Measurements from ENCODE around the gene ADAM10.
A peak's percentile ranks its signal among the peaks of the same experiment; 100 is the strongest.

Gene ADAM10

DNA sequence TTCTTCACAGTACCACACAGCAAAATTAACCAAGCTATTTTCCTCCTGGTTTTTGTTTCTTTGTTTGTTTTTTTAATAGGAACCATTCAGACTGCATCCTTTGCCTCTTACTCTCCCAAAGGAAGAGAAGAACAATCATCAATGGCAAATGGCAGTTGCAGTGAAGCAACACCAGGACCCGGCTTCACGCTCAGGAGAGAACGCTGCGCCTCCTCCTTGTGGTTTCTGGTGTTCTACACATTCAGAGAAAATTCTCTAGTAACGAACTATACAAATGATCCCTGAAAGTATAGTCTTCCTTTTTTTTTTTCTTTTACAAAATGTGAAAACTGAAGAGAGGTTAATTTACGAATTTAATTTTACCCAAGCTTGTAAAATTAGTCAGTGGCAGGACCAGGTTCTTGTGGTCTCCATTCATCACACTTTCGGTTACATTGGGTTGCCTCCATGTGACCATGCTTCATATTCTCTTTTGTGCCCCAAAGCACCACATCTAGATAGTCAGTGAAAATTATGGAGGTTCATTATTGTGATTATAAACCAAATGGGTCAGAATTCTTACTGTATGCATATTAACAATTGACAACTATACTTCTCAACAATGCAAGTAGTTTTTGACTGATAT, 11.0 kb upstream of the ADAM10 start:
- ChIA-PET POLR2A (interaction anchor here (0.9 kb wide), 1 partner anchor 11 kb away, joined by 3 read pairs; the partner anchor contains the start of gene MINDY2), CTCF (interaction anchor here (1.0 to 3.0 kb wide), 7 partner anchors 10 to 532 kb away, joined by 3 to 17 read pairs (median 7); partner anchors contain the start of genes ADAM10 and MINDY2)
- TF ChIP-seq, protein P1, sequence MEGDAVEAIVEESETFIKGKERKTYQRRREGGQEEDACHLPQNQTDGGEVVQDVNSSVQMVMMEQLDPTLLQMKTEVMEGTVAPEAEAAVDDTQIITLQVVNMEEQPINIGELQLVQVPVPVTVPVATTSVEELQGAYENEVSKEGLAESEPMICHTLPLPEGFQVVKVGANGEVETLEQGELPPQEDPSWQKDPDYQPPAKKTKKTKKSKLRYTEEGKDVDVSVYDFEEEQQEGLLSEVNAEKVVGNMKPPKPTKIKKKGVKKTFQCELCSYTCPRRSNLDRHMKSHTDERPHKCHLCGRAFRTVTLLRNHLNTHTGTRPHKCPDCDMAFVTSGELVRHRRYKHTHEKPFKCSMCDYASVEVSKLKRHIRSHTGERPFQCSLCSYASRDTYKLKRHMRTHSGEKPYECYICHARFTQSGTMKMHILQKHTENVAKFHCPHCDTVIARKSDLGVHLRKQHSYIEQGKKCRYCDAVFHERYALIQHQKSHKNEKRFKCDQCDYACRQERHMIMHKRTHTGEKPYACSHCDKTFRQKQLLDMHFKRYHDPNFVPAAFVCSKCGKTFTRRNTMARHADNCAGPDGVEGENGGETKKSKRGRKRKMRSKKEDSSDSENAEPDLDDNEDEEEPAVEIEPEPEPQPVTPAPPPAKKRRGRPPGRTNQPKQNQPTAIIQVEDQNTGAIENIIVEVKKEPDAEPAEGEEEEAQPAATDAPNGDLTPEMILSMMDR (IDR thresholded peaks at IDR 0.05; ENCODE audit: insufficient read depth, low read length, missing control alignments): no peak
- no peak overlapping the region for H3K4me3 ChIP-seq (ENCODE audit: low read depth, low read length)
- DNase-seq (ENCODE audit: low read depth, low spot score): no peak

DNA sequence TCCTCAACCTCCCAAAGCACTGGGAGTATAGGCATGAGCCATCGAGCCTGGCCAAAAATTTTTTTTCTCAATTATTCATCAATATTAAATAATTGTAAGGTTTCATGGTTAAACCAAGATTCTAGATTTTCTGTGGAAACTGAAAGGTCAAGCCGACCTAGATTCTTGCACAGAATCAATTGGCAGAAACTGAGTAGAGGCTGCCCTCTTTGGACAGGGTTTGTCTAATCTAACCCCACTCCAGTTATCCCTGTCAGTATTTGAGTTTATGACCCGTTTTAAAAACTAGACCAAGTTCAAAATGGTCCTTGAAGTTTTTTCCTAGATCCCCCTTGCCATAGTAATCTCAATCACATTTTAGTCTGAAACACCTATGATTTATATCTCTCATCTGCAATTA, 8.6 kb upstream of the ADAM10 start:
- TF ChIP-seq, protein P1 (IDR thresholded peaks at IDR 0.05; ENCODE audit: insufficient read depth, low read length, missing control alignments): peak; percentile 18
- ChIA-PET POLR2A (no interaction called here), CTCF (interaction anchor here (1.4 to 3.0 kb wide), 3 partner anchors 12 to 546 kb away, joined by 3 to 17 read pairs (median 8); partner anchors contain the start of gene MINDY2)
- DNase-seq (ENCODE audit: low read depth, low spot score): no peak
- no peak overlapping the region for H3K4me3 ChIP-seq (ENCODE audit: low read depth, low read length)

DNA sequence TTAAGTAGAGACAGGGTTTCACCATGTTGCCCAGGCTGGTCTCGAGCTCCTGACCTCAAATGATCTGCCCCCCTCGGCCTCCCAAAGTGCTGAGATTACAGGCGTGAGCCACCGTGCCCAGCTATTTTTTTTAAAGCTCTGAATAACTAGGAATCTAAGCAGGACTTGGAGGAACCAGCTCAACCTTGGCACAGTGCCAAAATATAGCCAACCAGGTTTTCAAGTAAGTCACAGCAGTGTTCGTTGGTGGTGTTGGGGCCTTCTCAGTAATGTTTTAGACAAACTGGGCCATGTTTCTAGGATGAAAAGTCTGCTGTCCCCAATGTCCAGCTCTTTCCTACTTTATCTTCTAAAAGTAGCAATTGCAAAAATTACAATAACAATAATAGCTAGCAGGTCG, 6.4 kb upstream of the ADAM10 start:
- TF ChIP-seq, protein P1 (IDR thresholded peaks at IDR 0.05; ENCODE audit: insufficient read depth, low read length, missing control alignments): no peak
- CTCF ChIA-PET: interaction anchor here (0.9 to 1.0 kb wide), 2 partner anchors 15 to 528 kb away, joined by 3 to 6 read pairs; partner anchors contain the start of gene MINDY2
- H3K4me3 ChIP-seq (ENCODE audit: low read depth, low read length): no peak overlapping the region
- POLR2A ChIA-PET: no interaction called here
- no peak for DNase-seq (ENCODE audit: low read depth, low spot score)

DNA sequence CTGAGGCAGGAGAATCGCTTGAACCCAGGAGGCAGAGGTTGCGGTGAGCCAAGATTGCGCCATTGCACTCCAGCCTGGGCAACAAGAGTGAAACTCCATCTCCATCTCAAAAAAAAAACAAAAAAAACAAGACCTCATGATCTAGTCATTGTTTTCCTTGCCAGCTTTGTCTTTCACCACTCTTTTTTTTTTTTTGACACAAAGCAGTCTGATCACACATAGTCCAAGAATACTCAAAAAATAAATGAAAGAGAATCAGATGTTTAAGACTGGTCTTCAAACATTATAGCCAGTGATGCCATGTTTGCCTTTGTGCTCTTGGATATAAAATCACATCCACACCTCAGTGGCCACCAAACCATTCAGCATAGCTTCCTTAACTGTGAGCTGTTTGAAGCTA, 5.8 kb upstream of the ADAM10 start:
- no peak for DNase-seq (ENCODE audit: low read depth, low spot score)
- TF ChIP-seq, protein P1 (IDR thresholded peaks at IDR 0.05; ENCODE audit: insufficient read depth, low read length, missing control alignments): no peak
- POLR2A ChIA-PET: no interaction called here
- H3K4me3 ChIP-seq (ENCODE audit: low read depth, low read length): no peak overlapping the region
- CTCF ChIA-PET: interaction anchor here (0.9 to 1.0 kb wide), 2 partner anchors 15 to 527 kb away, joined by 3 to 6 read pairs; partner anchors contain the start of gene MINDY2

DNA sequence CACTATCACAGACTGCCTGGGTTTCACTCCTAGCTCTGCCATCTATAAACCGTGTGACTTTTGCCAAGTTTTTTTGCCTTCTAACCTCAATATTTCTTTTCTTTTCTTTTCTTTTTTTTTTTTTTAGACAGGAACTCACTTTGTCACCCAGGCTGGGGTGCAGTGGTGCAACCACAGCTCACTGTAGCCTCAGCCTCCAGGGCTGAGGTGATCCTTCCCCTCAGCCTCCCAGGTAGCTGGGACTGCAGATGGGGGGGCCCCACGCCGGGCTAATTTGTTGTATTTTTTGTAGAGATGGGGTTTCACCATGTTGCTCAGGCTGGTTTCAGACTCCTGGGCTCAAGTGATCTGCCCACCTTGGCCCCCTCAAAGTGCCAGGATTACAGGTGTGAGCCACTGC, 3.2 kb upstream of the ADAM10 start:
- no peak for DNase-seq (ENCODE audit: low read depth, low spot score)
- TF ChIP-seq, protein P1 (IDR thresholded peaks at IDR 0.05; ENCODE audit: insufficient read depth, low read length, missing control alignments): no peak
- ChIA-PET CTCF (interaction anchor here (1.2 kb wide), 1 partner anchor 19 kb away, joined by 3 read pairs; the partner anchor contains the start of gene MINDY2), POLR2A (no interaction called here)
- H3K4me3 ChIP-seq (ENCODE audit: low read depth, low read length): no peak overlapping the region

DNA sequence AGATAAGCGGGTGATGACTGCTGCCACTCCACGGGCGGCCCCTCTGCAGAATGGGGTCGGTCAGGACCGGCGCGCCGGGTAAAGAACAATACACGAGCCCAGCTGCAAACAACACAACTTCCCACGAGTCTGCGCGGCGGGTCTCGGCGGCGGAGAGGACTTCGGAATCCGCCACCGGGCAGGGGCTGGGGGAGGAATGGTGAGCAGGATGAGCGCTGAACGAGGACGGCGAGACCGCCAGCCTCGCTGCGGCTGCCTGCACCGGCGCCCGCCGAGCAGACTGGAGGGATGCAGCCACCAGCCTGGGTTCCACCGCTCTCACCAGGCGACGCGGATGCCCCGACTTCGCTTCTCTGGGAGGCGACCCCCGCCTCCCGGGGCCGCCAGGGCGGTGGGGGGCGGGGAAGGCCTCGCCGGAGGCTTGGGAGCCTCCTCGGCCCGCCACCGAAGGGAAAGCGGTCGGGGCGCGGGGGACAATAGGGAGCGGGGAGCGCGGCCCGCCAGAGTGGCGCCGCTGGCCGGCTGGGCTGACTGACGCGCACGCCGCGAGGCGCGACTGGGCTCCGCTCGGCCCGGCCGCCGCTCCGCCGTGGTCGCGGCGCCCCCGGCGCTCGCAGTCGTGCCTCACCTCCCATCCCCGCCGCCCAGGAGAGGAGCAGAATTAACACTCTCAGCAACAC, 515 bp downstream of the ADAM10 start:
- ChIA-PET POLR2A (interaction anchor here (1.2 to 3.2 kb wide), 2 partner anchors 22 to 279 kb away, joined by 8 to 44 read pairs; partner anchors contain the start of gene MINDY2), CTCF (interaction anchor here (1.1 to 1.8 kb wide), 4 partner anchors 11 to 521 kb away, joined by 3 to 9 read pairs (median 6); no protein-coding TSS in a partner anchor)

More for the DNA sequence above, 515 bp downstream of the ADAM10 start:
- no peak for DNase-seq (ENCODE audit: low read depth, low spot score)
- peak overlapping the region; percentile 82 for H3K4me3 ChIP-seq (ENCODE audit: low read depth, low read length)
- TF ChIP-seq, protein P1 (IDR thresholded peaks at IDR 0.05; ENCODE audit: insufficient read depth, low read length, missing control alignments): no peak

Data from AG04449 (cell line).